Endothelial cell of umbilical vein (primary cell): ENCODE results near the gene SLCO3A1. TPM values are rescaled to one million over a fixed set of nuclear protein-coding genes. Genes with fewer than 3 reads are reported as not detected.

ENCODE experiments used
- BruUV-seq: library from RNA; stranded (reverse); fragments of 400-500 nt; replicated peaks from 2 replicates; lab custom pipeline; 2021; lab: Mats Ljungman, UMichigan
- CTCF ChIA-PET: fragments of 300-600, 350-600 bp; sonication (Branson Sonifier 250); formaldehyde crosslinking; loops from one replicate; lab custom pipeline; 2021; ENCODE audit warnings: antibody characterized with exemption, inconsistent platforms; lab: Charles Lee
- POLR2A ChIA-PET: fragments of 300-600, 350-600 bp; sonication (Branson Sonifier 250); formaldehyde crosslinking; loops from one replicate; lab custom pipeline; 2021; ENCODE audit warnings: antibody characterized with exemption, inconsistent platforms; lab: Charles Lee
- DNase-seq: peaks from one replicate; pipeline ENCODE4 v3.0.0-alpha.2; 2011; ENCODE audit warnings: low read depth, low spot score
- FAIRE-seq: peaks from 2 replicates; lab custom pipeline; 2011; peaks lifted over from hg19 to GRCh38; lab: Jason Lieb, UNC
- H2AFZ ChIP-seq: 2 replicates; pipeline ENCODE4 v1.6.0; 2012; ENCODE audit warnings: low read depth, low read length, control low read depth, inconsistent platforms
- H3K27ac ChIP-seq: 2 replicates; pipeline ENCODE4 v1.5.1; 2011; ENCODE audit warnings: low read depth, mild to moderate bottlenecking, control low read depth, low read length, moderate library complexity; ENCODE audit not compliant: insufficient read depth
- H3K27me3 ChIP-seq, 2 experiments: 2 replicates each; pipeline versions ENCODE4 v1.6.0 to v1.6.1; 2011; ENCODE audit warnings: low read length in 2 of 2, mixed read lengths in 1 of 2; ENCODE audit not compliant: control insufficient read depth in 2 of 2, insufficient read depth in 2 of 2
- H3K36me3 ChIP-seq, 2 experiments: 2 replicates in 1 of 2; 3 replicates in 1 of 2; pipeline ENCODE4 v1.5.1; 2011; ENCODE audit warnings: low read length in 2 of 2, mild to moderate bottlenecking in 1 of 2, moderate library complexity in 1 of 2; ENCODE audit not compliant: control insufficient read depth in 2 of 2, insufficient read depth in 2 of 2; ENCODE audit errors: extremely low read depth in 1 of 2
- H3K4me1 ChIP-seq: 3 replicates; pipeline ENCODE4 v1.5.1; 2011; ENCODE audit warnings: mild to moderate bottlenecking, low read length; ENCODE audit not compliant: control insufficient read depth, insufficient read depth; ENCODE audit errors: extremely low read depth
- H3K4me2 ChIP-seq: 2 replicates; pipeline ENCODE4 v1.6.1; 2011; ENCODE audit warnings: low read length, control low read depth, mixed read lengths; ENCODE audit not compliant: insufficient read depth
- H3K4me3 ChIP-seq, 3 experiments: fragments of 200-600 bp in 1 of 3; sonication (generic), shearing (Covaris generic) in 1 of 3; replicated peaks in 1 of 3; 2 replicates each; pipeline ENCODE4 v1.5.1; 2011 to 2016; ENCODE audit warnings: control low read depth in 3 of 3, low read length in 3 of 3, mild to moderate bottlenecking in 2 of 3, inconsistent platforms in 1 of 3, low read depth in 1 of 3, moderate library complexity in 1 of 3; ENCODE audit not compliant: insufficient read depth in 1 of 3
- H3K79me2 ChIP-seq: 2 replicates; pipeline ENCODE4 v1.6.0; 2012; ENCODE audit warnings: low read length, inconsistent platforms; ENCODE audit not compliant: control insufficient read depth, insufficient read depth
- H3K9ac ChIP-seq: replicated peaks from 2 replicates; pipeline ENCODE3; 2011; ENCODE audit warnings: low read length, control low read depth; ENCODE audit not compliant: insufficient read depth; ENCODE audit errors: extremely low read depth
- H3K9me1 ChIP-seq: replicated peaks from 3 replicates; pipeline ENCODE4 v1.6.0; 2011; ENCODE audit warnings: mild to moderate bottlenecking, low read length; ENCODE audit not compliant: control insufficient read depth, insufficient read depth; ENCODE audit errors: extremely low read depth
- H3K9me3 ChIP-seq: replicated peaks from 2 replicates; pipeline ENCODE4 v1.5.1; 2012; ENCODE audit warnings: low read length, inconsistent platforms; ENCODE audit not compliant: control insufficient read depth, insufficient read depth
- H4K20me1 ChIP-seq: replicated peaks from 2 replicates; pipeline ENCODE3; 2011; ENCODE audit warnings: mild to moderate bottlenecking, low read length; ENCODE audit not compliant: control insufficient read depth, insufficient read depth; ENCODE audit errors: extremely low read depth
- EZH2 ChIP-seq: IDR thresholded peaks from 2 replicates; pipeline ENCODE4 v1.6.1; 2012; ENCODE audit warnings: borderline replicate concordance, low read depth, mild to moderate bottlenecking, moderate library complexity, low read length, inconsistent platforms; ENCODE audit not compliant: severe bottlenecking
- FOS ChIP-seq: IDR thresholded peaks from 2 replicates; pipeline ENCODE4 v1.6.1; 2011; ENCODE audit warnings: mild to moderate bottlenecking, low read length, moderate library complexity, borderline replicate concordance; ENCODE audit not compliant: insufficient read depth
- GATA2 ChIP-seq: IDR thresholded peaks from 2 replicates; pipeline ENCODE4 v1.7.0; 2011; ENCODE audit warnings: low read depth, mild to moderate bottlenecking, moderate library complexity, mixed read lengths, low read length; ENCODE audit not compliant: insufficient read length, insufficient read depth
- JUN ChIP-seq: IDR thresholded peaks from 2 replicates; pipeline ENCODE4 v1.6.1; 2011; ENCODE audit warnings: borderline replicate concordance, low read depth; ENCODE audit not compliant: insufficient read length, insufficient read depth
- MAX ChIP-seq: IDR thresholded peaks from 2 replicates; pipeline ENCODE4 v1.6.1; 2011; ENCODE audit not compliant: insufficient read depth, insufficient read length
- MYC ChIP-seq: IDR thresholded peaks from one replicate; pipeline ENCODE4 v1.6.1; 2011; ENCODE audit warnings: mild to moderate bottlenecking, low read depth, low read length
- POLR2A ChIP-seq: IDR thresholded peaks from 2 replicates; pipeline ENCODE4 v1.6.1; 2012; ENCODE audit warnings: low read depth, mild to moderate bottlenecking, control low read depth, low read length
- POLR2AphosphoS5 ChIP-seq: IDR thresholded peaks from 2 replicates; pipeline ENCODE4 v1.6.1; 2012; ENCODE audit warnings: low read depth, mild to moderate bottlenecking, control low read depth, low read length, moderate library complexity; ENCODE audit not compliant: insufficient read depth
- dilution Hi-C: fragments of 300-500 bp; cut with MboI; formaldehyde crosslinking; loops from one replicate; pipeline ENCODE4 v1.15.0; 2019; ENCODE audit warnings: low sequenced_read_pairs; ENCODE audit not compliant: extremely low pct_ligation_motif_present
- intact Hi-C: fragments of 100-400 bp; cut with micrococcal nuclease; formaldehyde crosslinking; loops from one replicate; pipeline ENCODE4 v1.10.0; 2022
- polyA plus RNA-seq, 4 experiments: library from polyadenylated mRNA; depleted of rRNA in 3 of 4; stranded (reverse) in 3 of 4; unstranded in 1 of 4; fragments of >200 nt; gene quantifications; 2 replicates each; pipeline versions ENCODE4 v1.2.1 to v1.2.3, GENCODE V29; 2011 to 2012; ENCODE audit warnings: missing spikeins in 1 of 4
- total RNA-seq: library from RNA; stranded (reverse); gene quantifications from 2 replicates; pipeline ENCODE4 v1.2.3, GENCODE V29; 2021
- TF ChIP-seq, protein P1 (sequence below), 2 donors: IDR thresholded peaks; 1 replicate in 1 of 2; 2 replicates in 1 of 2; pipeline ENCODE4 v1.5.1; 2011; ENCODE audit warnings: low read length in 2 of 2, mild to moderate bottlenecking in 2 of 2, moderate library complexity in 2 of 2, control low read depth in 1 of 2, inconsistent platforms in 1 of 2, low read depth in 1 of 2; ENCODE audit not compliant: insufficient read depth in 1 of 2; ENCODE audit errors: extremely low read depth in 1 of 2

Gene SLCO3A1
- total and polyA plus RNA-seq, 2 donors (not counting 3 experiments of a cell fraction or from before 2014, with no cell fraction given), result 0.88 to 0.92 TPM

GRCh38 chr15:92087211-92087610, 233.7 kb downstream of the SLCO3A1 start:
- Histone ChIP-seq H4K20me1 (no peaks in the 10 kb centered on the region), H3K27me3 (no peaks in the 10 kb centered on the region), H3K79me2 (no peaks in the 10 kb centered on the region), H3K4me2 (no peak overlapping the region), H3K9me1 (no peaks in the 10 kb centered on the region), H3K9ac (no peak overlapping the region), H2AFZ (no peak overlapping the region), H3K9me3 (no peaks in the 10 kb centered on the region), H3K36me3 (no peaks in the 10 kb centered on the region), H3K4me3 (no peak overlapping the region), H3K4me1 (no peaks in the 10 kb centered on the region), H3K27ac (no peak overlapping the region)
- DNase-seq (no peak), FAIRE-seq (no peak)
- TF ChIP-seq GATA2, result no peak
- no peak for TF ChIP-seq MYC
- TF ChIP-seq POLR2AphosphoS5, result no peak
- no peak for TF ChIP-seq EZH2
- no peak for TF ChIP-seq JUN
- no peak for TF ChIP-seq FOS
- TF ChIP-seq MAX, result no peak
- TF ChIP-seq, protein P1, sequence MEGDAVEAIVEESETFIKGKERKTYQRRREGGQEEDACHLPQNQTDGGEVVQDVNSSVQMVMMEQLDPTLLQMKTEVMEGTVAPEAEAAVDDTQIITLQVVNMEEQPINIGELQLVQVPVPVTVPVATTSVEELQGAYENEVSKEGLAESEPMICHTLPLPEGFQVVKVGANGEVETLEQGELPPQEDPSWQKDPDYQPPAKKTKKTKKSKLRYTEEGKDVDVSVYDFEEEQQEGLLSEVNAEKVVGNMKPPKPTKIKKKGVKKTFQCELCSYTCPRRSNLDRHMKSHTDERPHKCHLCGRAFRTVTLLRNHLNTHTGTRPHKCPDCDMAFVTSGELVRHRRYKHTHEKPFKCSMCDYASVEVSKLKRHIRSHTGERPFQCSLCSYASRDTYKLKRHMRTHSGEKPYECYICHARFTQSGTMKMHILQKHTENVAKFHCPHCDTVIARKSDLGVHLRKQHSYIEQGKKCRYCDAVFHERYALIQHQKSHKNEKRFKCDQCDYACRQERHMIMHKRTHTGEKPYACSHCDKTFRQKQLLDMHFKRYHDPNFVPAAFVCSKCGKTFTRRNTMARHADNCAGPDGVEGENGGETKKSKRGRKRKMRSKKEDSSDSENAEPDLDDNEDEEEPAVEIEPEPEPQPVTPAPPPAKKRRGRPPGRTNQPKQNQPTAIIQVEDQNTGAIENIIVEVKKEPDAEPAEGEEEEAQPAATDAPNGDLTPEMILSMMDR (IDR thresholded peaks at IDR 0.05; ENCODE audit: extremely low read depth in 1 of 2, insufficient read depth in 1 of 2, low read depth in 1 of 2, low read length in 2 of 2), result no peak
- no peak for TF ChIP-seq POLR2A
- dilution Hi-C loops (no loop called here), intact Hi-C loops (no loop called here)
- POLR2A ChIA-PET, result no interaction called here
- CTCF ChIA-PET, result no interaction called here
- BruUV-seq, result no TSS peak
